Lung (tissue), 12 donors: ENCODE data around the gene PTPRT. TPM values are rescaled to one million over a fixed set of nuclear protein-coding genes. Genes with fewer than 3 reads are reported as not detected.

ENCODE experiments used
- ATAC-seq: fragments of 200-7000 bp; cut with Tn5 transposase; one replicate; pipeline ENCODE4 v1.9.1; 2020; ENCODE audit warnings: moderate number of reproducible peaks; ENCODE audit not compliant: insufficient read depth, low FRiP score
- DNase-seq, 3 donors: peaks; one replicate each; pipeline ENCODE4 v3.0.0-alpha.2; 2013 to 2017
- H3K27ac ChIP-seq, 2 donors: one replicate each; pipeline ENCODE4 v1.5.1; 2013; ENCODE audit warnings: mild to moderate bottlenecking in 2 of 2, moderate library complexity in 2 of 2, control low read depth in 1 of 2, inconsistent platforms in 1 of 2, low read depth in 1 of 2, low read length in 1 of 2
- H3K27me3 ChIP-seq, 3 donors: one replicate each; pipeline ENCODE4 v1.5.1; 2013; ENCODE audit warnings: low read length in 2 of 3; ENCODE audit not compliant: control insufficient read depth in 3 of 3, insufficient read depth in 3 of 3
- H3K36me3 ChIP-seq, 4 donors: one replicate each; pipeline ENCODE4 v1.5.1; 2013; ENCODE audit warnings: low read length in 4 of 4, mild to moderate bottlenecking in 1 of 4, moderate library complexity in 1 of 4; ENCODE audit not compliant: control insufficient read depth in 4 of 4, insufficient read depth in 4 of 4
- H3K4me1 ChIP-seq, 5 donors: one replicate each; pipeline ENCODE4 v1.5.1; 2013; ENCODE audit warnings: low read length in 5 of 5, mild to moderate bottlenecking in 2 of 5, moderate library complexity in 1 of 5; ENCODE audit not compliant: control insufficient read depth in 5 of 5, insufficient read depth in 5 of 5
- H3K4me3 ChIP-seq: one replicate; pipeline ENCODE4 v1.5.1; 2013; ENCODE audit warnings: mild to moderate bottlenecking, control low read depth, moderate library complexity
- H3K9ac ChIP-seq, 2 donors: one replicate each; pipeline ENCODE4 v1.5.1; 2013; ENCODE audit warnings: low read length in 2 of 2, control low read depth in 1 of 2; ENCODE audit not compliant: insufficient read depth in 1 of 2
- H3K9me3 ChIP-seq, 4 donors: one replicate each; pipeline ENCODE4 v1.5.1; 2013; ENCODE audit warnings: low read length in 3 of 4, mild to moderate bottlenecking in 1 of 4, moderate library complexity in 1 of 4; ENCODE audit not compliant: control insufficient read depth in 4 of 4, insufficient read depth in 3 of 4
- CTCF ChIP-seq: IDR thresholded peaks from 2 replicates; pipeline ENCODE4 v1.5.1; 2012; ENCODE audit warnings: mild to moderate bottlenecking; ENCODE audit errors: control extremely low read depth, extremely low read depth
- WGBS, 2 donors: extraction: QIAGEN DNeasy Blood & Tissue Kit; methylation state at CpG; one replicate each; pipeline ENCODE4 v1.1.7; 2013; 5-methylcytosine and 5-hydroxymethylcytosine counted together
- polyA plus RNA-seq, 2 donors: library from polyadenylated mRNA; stranded (reverse); fragments of 200-250 nt; gene quantifications; one replicate each; pipeline ENCODE4 v1.2.1, GENCODE V29; 2013
- total RNA-seq, 2 donors: library from RNA; depleted of rRNA in 1 of 2; stranded (reverse); fragments of >200 nt in 1 of 2; gene quantifications; one replicate each; pipeline ENCODE4 v1.2.1, GENCODE V29; 2014 to 2021
- donor health status: control.
- donor health status: control.
- donor health status: Bipolar disorder and iron deficiency.
- donor health status: healthy.
- donor health status: DM: yes; HTN: yes; CAD: no.

Gene PTPRT
- total and polyA plus RNA-seq, 4 donors: 0.37 to 13.8 (median 6.1) TPM

- DNase-seq (no peak), ATAC-seq (no peak)
- WGBS, 2 donors: 81 to 83% methylated on average over 5 of the region's 5 CpGs
- H3K36me3 ChIP-seq: no peaks in the 10 kb centered on the region
- H3K4me1 ChIP-seq: peaks cover 0 to 7% (median 0%) of the 10 kb centered on the region in 5 donors
- H3K4me3 ChIP-seq: no peak overlapping the region
- H3K27me3 ChIP-seq: no peaks in the 10 kb centered on the region
- TF ChIP-seq CTCF: no peak
- H3K9me3 ChIP-seq: peaks cover 0 to 8% (median 0%) of the 10 kb centered on the region in 4 donors
- H3K27ac ChIP-seq: no peak overlapping the region
- no peak overlapping the region for H3K9ac ChIP-seq
Observed at GRCh38 chr20:42742926-42743325, 446.8 kb downstream of the PTPRT start.

- Histone ChIP-seq H3K4me3 (no peak overlapping the region), H3K36me3 (no peaks in the 10 kb centered on the region), H3K27me3 (no peaks in the 10 kb centered on the region), H3K27ac (no peak overlapping the region), H3K9me3 (peaks cover 0 to 8% (median 0%) of the 10 kb centered on the region in 4 donors), H3K9ac (no peak overlapping the region), H3K4me1 (peaks cover 0 to 7% (median 0%) of the 10 kb centered on the region in 5 donors)
- WGBS, 2 donors: 89 to 91% methylated on average over 4 of the region's 4 CpGs
- no peak for TF ChIP-seq CTCF
- DNase-seq (no peak), ATAC-seq (peak; percentile 16)
Observed at GRCh38 chr20:42741906-42742305, 447.8 kb downstream of the PTPRT start.

GRCh38 chr20:42740226-42740870 is 449.4 kb downstream of the PTPRT start:
- H3K36me3 ChIP-seq: no peaks in the 10 kb centered on the region
- WGBS, 2 donors: 61 to 71% methylated on average over 6 of the region's 6 CpGs
- H3K27ac ChIP-seq: no peak overlapping the region
- no peak for ATAC-seq
- TF ChIP-seq CTCF: no peak
- no peaks in the 10 kb centered on the region for H3K27me3 ChIP-seq
- H3K9me3 ChIP-seq: peaks cover 0 to 13% (median 0%) of the 10 kb centered on the region in 4 donors
- H3K4me3 ChIP-seq: no peak overlapping the region
- peaks cover 0 to 7% (median 0%) of the 10 kb centered on the region in 5 donors for H3K4me1 ChIP-seq
- DNase-seq: peak in 1 of 3 donors; percentile 20
- H3K9ac ChIP-seq: no peak overlapping the region
